Measurements from ENCODE around the gene LRP11.
"Not testable (repeated sequence)": the region's sequence is repeated elsewhere in the genome, so short reads cannot be mapped to it uniquely, and the experiment has no call there.

Gene LRP11

GRCh38 chr6:149855741-149856140, 8.4 kb downstream of the LRP11 start:
- DNase-seq (ENCODE audit: low read depth): peak; percentile 36
- peak overlapping the region; percentile 37 for H3K4me3 ChIP-seq (ENCODE audit: low read length)

GRCh38 chr6:149855040-149855654, 9.0 kb downstream of the LRP11 start:
- DNase-seq (ENCODE audit: low read depth): peak; percentile 97
- TF ChIP-seq CTCF (IDR thresholded peaks at IDR 0.05; ENCODE audit: insufficient read depth, low read depth, low read length, missing control alignments): no peak
- H3K4me3 ChIP-seq (ENCODE audit: low read length): peak overlapping the region; percentile 37

More at GRCh38 chr6:149855741-149856140, 8.4 kb downstream of the LRP11 start:
- TF ChIP-seq CTCF (IDR thresholded peaks at IDR 0.05; ENCODE audit: insufficient read depth, low read depth, low read length, missing control alignments): no peak

GRCh38 chr6:149854532-149854931, 9.6 kb downstream of the LRP11 start:
- TF ChIP-seq CTCF (IDR thresholded peaks at IDR 0.05; ENCODE audit: insufficient read depth, low read depth, low read length, missing control alignments): no peak
- peak; percentile 86 for DNase-seq (ENCODE audit: low read depth)
- H3K4me3 ChIP-seq (ENCODE audit: low read length): peak overlapping the region; percentile 35

- H3K4me3 ChIP-seq (ENCODE audit: low read length); DNase-seq (ENCODE audit: low read depth): not testable (repeated sequence)
These were observed 10.1 kb downstream of the LRP11 start for GRCh38 chr6:149854017-149854416.

- no peak for DNase-seq (ENCODE audit: low read depth)
- H3K4me3 ChIP-seq (ENCODE audit: low read length): no peak overlapping the region
- no peak for TF ChIP-seq CTCF (IDR thresholded peaks at IDR 0.05; ENCODE audit: insufficient read depth, low read depth, low read length, missing control alignments)
These were observed 11.3 kb downstream of the LRP11 start for GRCh38 chr6:149852881-149853280.

- peak; percentile 66 for DNase-seq (ENCODE audit: low read depth)
- TF ChIP-seq CTCF (IDR thresholded peaks at IDR 0.05; ENCODE audit: insufficient read depth, low read depth, low read length, missing control alignments): no peak
These were observed 12.0 kb downstream of the LRP11 start for GRCh38 chr6:149852180-149852579.

GRCh38 chr6:149851461-149852110, 12.6 kb downstream of the LRP11 start:
- TF ChIP-seq CTCF (IDR thresholded peaks at IDR 0.05; ENCODE audit: insufficient read depth, low read depth, low read length, missing control alignments): no peak
- H3K4me3 ChIP-seq (ENCODE audit: low read length): no peak overlapping the region
- DNase-seq (ENCODE audit: low read depth): peak; percentile 70

More at GRCh38 chr6:149852180-149852579, 12.0 kb downstream of the LRP11 start:
- no peak overlapping the region for H3K4me3 ChIP-seq (ENCODE audit: low read length)

GRCh38 chr6:149848343-149848742, 15.8 kb downstream of the LRP11 start:
- not testable (repeated sequence) for DNase-seq (ENCODE audit: low read depth); H3K4me3 ChIP-seq (ENCODE audit: low read length)

Measured in epithelial cell of esophagus (primary cell).